IMR-90 (cell line): ENCODE results near the gene MOSPD3. TPM values are rescaled to one million over a fixed set of nuclear protein-coding genes. Genes with fewer than 3 reads are reported as not detected.
A peak's percentile ranks its signal among the peaks of the same experiment; 100 is the strongest.

Source experiments
- ATAC-seq: fragments of 200-7000 bp; cut with Tn5 transposase; 2 replicates; pipeline ENCODE4 v1.9.1; 2020; ENCODE audit warnings: low read depth, mild to moderate bottlenecking, moderate library complexity
- BruUV-seq: library from RNA; stranded (reverse); fragments of 400-500 nt; replicated peaks from 2 replicates; lab custom pipeline; 2021; lab: Mats Ljungman, UMichigan
- CTCF ChIA-PET: fragments of 300-600 bp; formaldehyde crosslinking; extraction: SDS; loops from one replicate; lab custom pipeline; 2021; ENCODE audit warnings: antibody characterized with exemption; lab: Yijun Ruan, JAX
- POLR2A ChIA-PET: fragments of 300-600 bp; sonication (Branson Sonifier 250); formaldehyde crosslinking; loops from one replicate; lab custom pipeline; 2022; ENCODE audit warnings: antibody characterized with exemption; ENCODE audit not compliant: unreplicated experiment; lab: Charles Lee
- DNase-seq: peaks from one replicate; pipeline ENCODE4 v3.0.0; 2013
- H2AFZ ChIP-seq: replicated peaks from 2 replicates; pipeline ENCODE3; 2013; ENCODE audit warnings: low read length, mild to moderate bottlenecking; ENCODE audit not compliant: poor library complexity
- H2AK5ac ChIP-seq: 2 replicates; pipeline ENCODE4 v1.6.1; 2013; ENCODE audit warnings: low read depth, low read length, inconsistent platforms
- H2AK9ac ChIP-seq: replicated peaks from 2 replicates; pipeline ENCODE3; 2013; ENCODE audit warnings: mild to moderate bottlenecking, low read depth, low read length, moderate library complexity; ENCODE audit not compliant: poor library complexity
- H2BK120ac ChIP-seq: 2 replicates; pipeline ENCODE4 v1.6.1; 2013; ENCODE audit warnings: low read depth, low read length, inconsistent platforms
- H2BK15ac ChIP-seq: 3 replicates; pipeline ENCODE4 v1.6.1; 2013; ENCODE audit warnings: low read depth, low read length, inconsistent platforms
- H2BK20ac ChIP-seq: 2 replicates; pipeline ENCODE4 v1.6.1; 2013; ENCODE audit warnings: low read depth, mild to moderate bottlenecking, inconsistent platforms, low read length, moderate library complexity
- H2BK5ac ChIP-seq: 2 replicates; pipeline ENCODE4 v1.6.1; 2013; ENCODE audit warnings: mild to moderate bottlenecking, low read depth, low read length, inconsistent platforms; ENCODE audit not compliant: poor library complexity, severe bottlenecking
- H3K14ac ChIP-seq: replicated peaks from 2 replicates; pipeline ENCODE4 v1.6.1; 2013; ENCODE audit warnings: low read depth, low read length, inconsistent platforms
- H3K18ac ChIP-seq: 2 replicates; pipeline ENCODE4 v1.6.1; 2013; ENCODE audit warnings: low read depth, low read length, control low read depth
- H3K23ac ChIP-seq: 2 replicates; pipeline ENCODE4 v1.6.1; 2013; ENCODE audit warnings: low read depth, low read length, inconsistent platforms
- H3K27ac ChIP-seq: 2 replicates; pipeline ENCODE4 v1.5.1; 2013; ENCODE audit warnings: mild to moderate bottlenecking, control low read depth, low read length; ENCODE audit not compliant: insufficient read depth
- H3K27me3 ChIP-seq: 2 replicates; pipeline ENCODE4 v1.6.1; 2013; ENCODE audit warnings: low read length; ENCODE audit not compliant: control insufficient read depth, insufficient read depth
- H3K36me3 ChIP-seq: 2 replicates; pipeline ENCODE4 v1.6.1; 2013; ENCODE audit warnings: low read length, mixed read lengths; ENCODE audit not compliant: control insufficient read depth, insufficient read depth
- H3K4ac ChIP-seq: 2 replicates; pipeline ENCODE4 v1.6.1; 2013; ENCODE audit warnings: low read depth, low read length, inconsistent platforms
- H3K4me1 ChIP-seq: 2 replicates; pipeline ENCODE4 v1.6.1; 2013; ENCODE audit warnings: low read length, mixed read lengths; ENCODE audit not compliant: control insufficient read depth, insufficient read depth
- H3K4me2 ChIP-seq: 2 replicates; pipeline ENCODE4 v1.6.1; 2013; ENCODE audit warnings: low read depth, mild to moderate bottlenecking, control low read depth, low read length, moderate library complexity
- H3K4me3 ChIP-seq: 2 replicates; pipeline ENCODE4 v1.5.1; 2013; ENCODE audit warnings: low read depth, mild to moderate bottlenecking, control low read depth, low read length, moderate library complexity; ENCODE audit not compliant: insufficient read depth
- H3K56ac ChIP-seq: 2 replicates; pipeline ENCODE4 v1.6.1; 2013; ENCODE audit warnings: low read length, inconsistent platforms; ENCODE audit not compliant: insufficient read depth; ENCODE audit errors: extremely low read depth
- H3K79me1 ChIP-seq, 2 experiments: 2 replicates each; pipeline ENCODE4 v1.6.1; 2013; ENCODE audit warnings: low read length in 2 of 2, inconsistent platforms in 1 of 2, low read depth in 1 of 2
- H3K9ac ChIP-seq: 2 replicates; pipeline ENCODE4 v1.6.1; 2013; ENCODE audit warnings: low read depth, low read length, control low read depth
- H3K9me1 ChIP-seq: 2 replicates; pipeline ENCODE4 v1.6.1; 2013; ENCODE audit warnings: low read length, inconsistent platforms; ENCODE audit not compliant: insufficient read depth
- H3K9me3 ChIP-seq: 2 replicates; pipeline ENCODE4 v1.6.1; 2013; ENCODE audit warnings: low read length; ENCODE audit not compliant: control insufficient read depth, insufficient read depth
- H4K20me1 ChIP-seq: 2 replicates; pipeline ENCODE4 v1.6.1; 2013; ENCODE audit warnings: low read length, inconsistent platforms; ENCODE audit not compliant: insufficient read depth
- H4K5ac ChIP-seq: 2 replicates; pipeline ENCODE4 v1.6.1; 2013; ENCODE audit warnings: mild to moderate bottlenecking, low read depth, low read length, control low read depth
- H4K8ac ChIP-seq, 2 experiments: 2 replicates each; pipeline ENCODE4 v1.6.1; 2013; ENCODE audit warnings: low read depth in 2 of 2, low read length in 2 of 2, control low read depth in 1 of 2, inconsistent platforms in 1 of 2
- H4K91ac ChIP-seq: 2 replicates; pipeline ENCODE4 v1.6.1; 2013; ENCODE audit warnings: low read depth, low read length, inconsistent platforms; ENCODE audit not compliant: insufficient read depth
- BHLHE40 ChIP-seq: fragments of 150-350 bp; IDR thresholded peaks from 2 replicates; pipeline ENCODE4 v1.6.1; 2016; ENCODE audit warnings: mild to moderate bottlenecking, low read depth, low read length
- CEBPB ChIP-seq: IDR thresholded peaks from 2 replicates; pipeline ENCODE4 v1.6.1; 2012; ENCODE audit warnings: low read depth, low read length, improper control_type of control experiment
- FOS ChIP-seq: fragments of 150-350 bp; IDR thresholded peaks from 2 replicates; pipeline ENCODE4 v1.6.1; 2016; ENCODE audit warnings: low read depth, low read length
- MAZ ChIP-seq: IDR thresholded peaks from 2 replicates; pipeline ENCODE4 v1.6.1; 2012; ENCODE audit warnings: low read depth, mild to moderate bottlenecking, low read length, improper control_type of control experiment, moderate library complexity, borderline replicate concordance
- MXI1 ChIP-seq: IDR thresholded peaks from 2 replicates; pipeline ENCODE4 v1.6.1; 2012; ENCODE audit warnings: low read depth, mild to moderate bottlenecking, low read length, moderate library complexity, borderline replicate concordance
- NFE2L2 ChIP-seq: fragments of 150-350 bp; IDR thresholded peaks from 2 replicates; pipeline ENCODE4 v1.6.1; 2016; ENCODE audit warnings: low read depth, mild to moderate bottlenecking, low read length
- POLR2A ChIP-seq: IDR thresholded peaks from 2 replicates; pipeline ENCODE4 v1.6.1; 2012; ENCODE audit warnings: mild to moderate bottlenecking, low read depth, low read length
- WGBS, 2 experiments: methylation state at CpG; one replicate each; pipeline versions ENCODE4 v1.1.5 to v1.1.7; 2013; ENCODE audit warnings: missing lambda C conversion rate in 2 of 2; ENCODE audit not compliant: insufficient read length in 1 of 2; ENCODE audit errors: extremely low coverage in 2 of 2; 5-methylcytosine and 5-hydroxymethylcytosine counted together
- dilution Hi-C: fragments of 300-500 bp; cut with HindIII; formaldehyde crosslinking; loops from one replicate; pipeline ENCODE4 v1.14.3; 2018; ENCODE audit warnings: low sequenced_read_pairs; ENCODE audit not compliant: unreplicated experiment
- in situ Hi-C: fragments of 300-500 bp; cut with MboI; formaldehyde crosslinking; loops from 3 replicates; pipeline ENCODE4 v1.14.3; 2019; ENCODE audit warnings: low sequenced_read_pairs, inconsistent platforms, mixed read lengths
- intact Hi-C: fragments of 100-400 bp; cut with micrococcal nuclease; formaldehyde crosslinking; loops from 2 replicates; pipeline ENCODE4 v1.10.0; 2022
- polyA plus RNA-seq, 3 experiments: library from polyadenylated mRNA; depleted of rRNA; stranded (reverse); fragments of >200 nt; gene quantifications; 2 replicates each; pipeline ENCODE4 v1.2.3, GENCODE V29; 2012; ENCODE audit warnings: low replicate concordance in 1 of 3
- total RNA-seq: library from RNA; depleted of rRNA; stranded (reverse); fragments of >200 nt; gene quantifications from 2 replicates; pipeline ENCODE4 v1.2.3, GENCODE V29; 2012

MOSPD3 gene
- total and polyA plus RNA-seq, 2 of the 4 experiments (the other 2 are of a cell fraction), result 2.3 to 30.0 TPM

DNA sequence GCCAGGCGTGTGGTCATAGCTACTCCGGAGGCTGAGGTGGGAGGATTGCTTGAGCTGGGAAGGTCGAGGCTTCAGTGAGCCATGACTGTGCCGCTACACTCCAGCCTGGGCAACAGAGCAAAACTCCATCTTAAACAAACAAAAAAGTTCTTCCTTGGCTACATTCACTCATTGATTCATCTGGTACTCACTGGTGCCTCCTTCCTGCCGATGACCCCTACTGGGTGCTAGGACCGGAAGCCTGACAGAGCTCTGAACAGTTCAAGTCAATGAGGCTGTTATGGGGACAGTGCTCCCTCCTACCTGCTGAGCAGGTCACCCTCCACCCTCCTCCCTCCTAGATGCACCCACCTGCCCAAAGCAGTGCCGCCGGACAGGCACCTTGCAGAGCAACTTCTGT is 5.2 kb upstream of the MOSPD3 start:
- Histone ChIP-seq H3K4me2 (no peak overlapping the region), H2BK120ac (no peak overlapping the region), H3K18ac (no peak overlapping the region), H4K5ac (no peak overlapping the region), H2AFZ (peak overlapping the region; percentile 43), H2AK9ac (peak overlapping the region; percentile 55), H3K4me1 (peaks cover 8% of the 10 kb centered on the region), H3K4me3 (no peak overlapping the region), H2AK5ac (peak overlapping the region; percentile 56), H3K14ac (no peak overlapping the region), H3K9ac (no peak overlapping the region), H3K9me1 (peaks cover 3% of the 10 kb centered on the region; the same call in 1 of the 2 replicates), H2BK15ac (no peak overlapping the region), H3K9me3 (no peaks in the 10 kb centered on the region), H3K4ac (no peak overlapping the region), H3K36me3 (peaks cover 30% of the 10 kb centered on the region), H4K20me1 (no peaks in the 10 kb centered on the region), H2BK20ac (no peak overlapping the region), H3K27ac (no peak overlapping the region), H3K23ac (no peak overlapping the region), H3K56ac (no peak overlapping the region), H3K79me1 (peaks cover 0 to 44% of the 10 kb centered on the region in 2 experiments; a peak in 2 of 4 replicates), H4K91ac (no peak overlapping the region), H2BK5ac (no peak overlapping the region), H3K27me3 (no peaks in the 10 kb centered on the region), H4K8ac (no peak overlapping the region)
- in situ Hi-C loops (no loop called here), intact Hi-C loops (no loop called here), dilution Hi-C loops (no loop called here)
- POLR2A ChIA-PET, result interaction anchor here (0.6 kb wide), 2 partner anchors 22 to 133 kb away, joined by 7 read pairs; no protein-coding TSS in a partner anchor
- no TSS peak for BruUV-seq
- WGBS, 2 experiments, result 82% methylated on average over 2 of the region's 8 CpGs; no CpG with 5 or more reads in 1 of the 2 experiments
- ATAC-seq (no peak), DNase-seq (peak; percentile 32)
- TF ChIP-seq POLR2A, result no peak
- TF ChIP-seq MXI1, result no peak
- TF ChIP-seq MAZ, result no peak
- TF ChIP-seq FOS, result no peak
- TF ChIP-seq BHLHE40, result no peak
- TF ChIP-seq CEBPB, result no peak
- TF ChIP-seq NFE2L2, result no peak
- CTCF ChIA-PET, result no interaction called here
